HEK293T (cell line): ENCODE measurements around the gene MBD3L5.
"Not testable (repeated sequence)": the region's sequence is repeated elsewhere in the genome, so short reads cannot be mapped to it uniquely, and the experiment has no call there.

ENCODE experiments used
- BHLHE40 ChIP-seq: fragments of 450-650 bp; IDR thresholded peaks from 2 replicates; pipeline ENCODE4 v1.6.1; 2016; ENCODE audit warnings: mild to moderate bottlenecking, moderate library complexity, borderline replicate concordance
- CTBP1 ChIP-seq: fragments of 450-650 bp; IDR thresholded peaks from 2 replicates; pipeline ENCODE4 v1.6.1; 2016; ENCODE audit warnings: borderline replicate concordance
- ELF4 ChIP-seq: fragments of 450-650 bp; IDR thresholded peaks from 2 replicates; pipeline ENCODE4 v1.6.1; 2017; ENCODE audit warnings: antibody characterized with exemption
- FOXA1 ChIP-seq: fragments of 450-650 bp; IDR thresholded peaks from 2 replicates; pipeline ENCODE4 v1.6.1; 2016; ENCODE audit warnings: mild to moderate bottlenecking
- FOXM1 ChIP-seq: fragments of 450-650 bp; IDR thresholded peaks from 2 replicates; pipeline ENCODE4 v1.6.1; 2017; ENCODE audit warnings: mild to moderate bottlenecking, borderline replicate concordance
- HDGF ChIP-seq: fragments of 450-650 bp; IDR thresholded peaks from 2 replicates; pipeline ENCODE4 v1.6.1; 2017; ENCODE audit warnings: antibody characterized with exemption, borderline replicate concordance
- L3MBTL2 ChIP-seq: fragments of 450-650 bp; conservative IDR thresholded peaks from 2 replicates; pipeline ENCODE4 v1.6.1; 2016; ENCODE audit warnings: mild to moderate bottlenecking
- LEF1 ChIP-seq: fragments of 450-650 bp; IDR thresholded peaks from 2 replicates; pipeline ENCODE4 v1.6.1; 2017; ENCODE audit warnings: mild to moderate bottlenecking, borderline replicate concordance
- NFRKB ChIP-seq: fragments of 450-650 bp; IDR thresholded peaks from 2 replicates; pipeline ENCODE4 v1.6.1; 2016; ENCODE audit warnings: mild to moderate bottlenecking, moderate library complexity
- SP1 ChIP-seq: fragments of 450-650 bp; IDR thresholded peaks from 2 replicates; pipeline ENCODE4 v1.6.1; 2017
- SUZ12 ChIP-seq: fragments of 450-650 bp; IDR thresholded peaks from 2 replicates; pipeline ENCODE4 v1.6.1; 2016; ENCODE audit warnings: mild to moderate bottlenecking
- TARDBP ChIP-seq: fragments of 450-650 bp; IDR thresholded peaks from 2 replicates; pipeline ENCODE4 v1.6.1; 2016
- ZNF384 ChIP-seq: fragments of 450-650 bp; IDR thresholded peaks from 2 replicates; pipeline ENCODE4 v1.6.1; 2016

GRCh38 chr19:7056371-7056770 lies 26.0 kb downstream of the MBD3L5 start:
- not testable (repeated sequence) for TF ChIP-seq SUZ12, CTBP1, FOXM1, L3MBTL2, FOXA1, ZNF384, ELF4, TARDBP, HDGF, BHLHE40, SP1, LEF1, NFRKB
